Measurements from ENCODE around the gene ACAP3.

ACAP3 gene

GRCh38 chr1:1335792-1336248, 28.1 kb upstream of the ACAP3 start:
- no peak for TF ChIP-seq EZH2phosphoT487 (IDR thresholded peaks at IDR 0.05; ENCODE audit: low read depth)
- TF ChIP-seq, protein P1, sequence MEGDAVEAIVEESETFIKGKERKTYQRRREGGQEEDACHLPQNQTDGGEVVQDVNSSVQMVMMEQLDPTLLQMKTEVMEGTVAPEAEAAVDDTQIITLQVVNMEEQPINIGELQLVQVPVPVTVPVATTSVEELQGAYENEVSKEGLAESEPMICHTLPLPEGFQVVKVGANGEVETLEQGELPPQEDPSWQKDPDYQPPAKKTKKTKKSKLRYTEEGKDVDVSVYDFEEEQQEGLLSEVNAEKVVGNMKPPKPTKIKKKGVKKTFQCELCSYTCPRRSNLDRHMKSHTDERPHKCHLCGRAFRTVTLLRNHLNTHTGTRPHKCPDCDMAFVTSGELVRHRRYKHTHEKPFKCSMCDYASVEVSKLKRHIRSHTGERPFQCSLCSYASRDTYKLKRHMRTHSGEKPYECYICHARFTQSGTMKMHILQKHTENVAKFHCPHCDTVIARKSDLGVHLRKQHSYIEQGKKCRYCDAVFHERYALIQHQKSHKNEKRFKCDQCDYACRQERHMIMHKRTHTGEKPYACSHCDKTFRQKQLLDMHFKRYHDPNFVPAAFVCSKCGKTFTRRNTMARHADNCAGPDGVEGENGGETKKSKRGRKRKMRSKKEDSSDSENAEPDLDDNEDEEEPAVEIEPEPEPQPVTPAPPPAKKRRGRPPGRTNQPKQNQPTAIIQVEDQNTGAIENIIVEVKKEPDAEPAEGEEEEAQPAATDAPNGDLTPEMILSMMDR (IDR thresholded peaks at IDR 0.05; ENCODE audit: low read depth, low read length): no peak
- no peak overlapping the region for H2AFZ ChIP-seq (ENCODE audit: low read depth, low read length)
- no peak overlapping the region for H3K4me2 ChIP-seq (ENCODE audit: low read length)
- H3K9ac ChIP-seq (ENCODE audit: low read length): no peak overlapping the region
- no peaks in the 10 kb centered on the region for H3K36me3 ChIP-seq (replicated peaks; ENCODE audit: low read depth, low read length)
- H3K27me3 ChIP-seq (ENCODE audit: low read depth, low read length): no peaks in the 10 kb centered on the region
- no peaks in the 10 kb centered on the region for H3K79me2 ChIP-seq (ENCODE audit: low read length)
- H3K9me3 ChIP-seq (ENCODE audit: insufficient read depth, low read length): no peaks in the 10 kb centered on the region
- H4K20me1 ChIP-seq (ENCODE audit: insufficient read depth, low read length): 0 out of 2 replicates have a peak, but pooled peaks cover under 1% of the 10 kb centered on the region
- no peak overlapping the region for H3K27ac ChIP-seq (ENCODE audit: low read length)
- no peak overlapping the region for H3K4me3 ChIP-seq (ENCODE audit: low read length)
- H3K4me1 ChIP-seq (ENCODE audit: low read length): no peaks in the 10 kb centered on the region

- Histone ChIP-seq H2AFZ (ENCODE audit: low read depth, low read length) (no peak overlapping the region), H3K4me3 (ENCODE audit: low read length) (no peak overlapping the region), H3K9ac (ENCODE audit: low read length) (no peak overlapping the region), H3K79me2 (ENCODE audit: low read length) (no peaks in the 10 kb centered on the region), H3K36me3 (replicated peaks; ENCODE audit: low read depth, low read length) (no peaks in the 10 kb centered on the region), H3K4me2 (ENCODE audit: low read length) (no peak overlapping the region), H3K27me3 (ENCODE audit: low read depth, low read length) (no peaks in the 10 kb centered on the region), H4K20me1 (ENCODE audit: insufficient read depth, low read length) (no peaks in the 10 kb centered on the region), H3K27ac (ENCODE audit: low read length) (no peak overlapping the region), H3K4me1 (ENCODE audit: low read length) (no peaks in the 10 kb centered on the region), H3K9me3 (ENCODE audit: insufficient read depth, low read length) (no peaks in the 10 kb centered on the region)
- no peak for TF ChIP-seq EZH2phosphoT487 (IDR thresholded peaks at IDR 0.05; ENCODE audit: low read depth)
- TF ChIP-seq, protein P1 (IDR thresholded peaks at IDR 0.05; ENCODE audit: low read depth, low read length): no peak
Observed at GRCh38 chr1:1335283-1335682, 27.6 kb upstream of the ACAP3 start.

GRCh38 chr1:1334835-1335234, 27.1 kb upstream of the ACAP3 start:
- Histone ChIP-seq H3K4me1 (ENCODE audit: low read length) (no peaks in the 10 kb centered on the region), H3K79me2 (ENCODE audit: low read length) (no peaks in the 10 kb centered on the region), H3K36me3 (replicated peaks; ENCODE audit: low read depth, low read length) (no peaks in the 10 kb centered on the region), H4K20me1 (ENCODE audit: insufficient read depth, low read length) (no peaks in the 10 kb centered on the region), H2AFZ (ENCODE audit: low read depth, low read length) (no peak overlapping the region), H3K9ac (ENCODE audit: low read length) (no peak overlapping the region), H3K4me2 (ENCODE audit: low read length) (no peak overlapping the region), H3K4me3 (ENCODE audit: low read length) (no peak overlapping the region), H3K27ac (ENCODE audit: low read length) (no peak overlapping the region), H3K9me3 (ENCODE audit: insufficient read depth, low read length) (no peaks in the 10 kb centered on the region), H3K27me3 (ENCODE audit: low read depth, low read length) (no peaks in the 10 kb centered on the region)
- TF ChIP-seq EZH2phosphoT487 (IDR thresholded peaks at IDR 0.05; ENCODE audit: low read depth): no peak
- TF ChIP-seq, protein P1 (IDR thresholded peaks at IDR 0.05; ENCODE audit: low read depth, low read length): no peak

DNA sequence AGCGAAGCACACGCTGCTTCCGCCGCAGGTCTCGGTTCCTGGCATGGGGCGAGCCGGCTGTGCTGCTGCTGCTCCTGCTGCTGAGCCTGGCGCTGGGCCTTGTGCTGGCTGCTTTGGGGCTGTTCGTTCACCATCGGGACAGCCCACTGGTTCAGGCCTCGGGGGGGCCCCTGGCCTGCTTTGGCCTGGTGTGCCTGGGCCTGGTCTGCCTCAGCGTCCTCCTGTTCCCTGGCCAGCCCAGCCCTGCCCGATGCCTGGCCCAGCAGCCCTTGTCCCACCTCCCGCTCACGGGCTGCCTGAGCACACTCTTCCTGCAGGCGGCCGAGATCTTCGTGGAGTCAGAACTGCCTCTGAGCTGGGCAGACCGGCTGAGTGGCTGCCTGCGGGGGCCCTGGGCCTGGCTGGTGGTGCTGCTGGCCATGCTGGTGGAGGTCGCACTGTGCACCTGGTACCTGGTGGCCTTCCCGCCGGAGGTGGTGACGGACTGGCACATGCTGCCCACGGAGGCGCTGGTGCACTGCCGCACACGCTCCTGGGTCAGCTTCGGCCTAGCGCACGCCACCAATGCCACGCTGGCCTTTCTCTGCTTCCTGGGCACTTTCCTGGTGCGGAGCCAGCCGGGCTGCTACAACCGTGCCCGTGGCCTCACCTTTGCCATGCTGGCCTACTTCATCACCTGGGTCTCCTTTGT, 26.0 kb upstream of the ACAP3 start:
- no peaks in the 10 kb centered on the region for H3K4me1 ChIP-seq (ENCODE audit: low read length)
- no peak overlapping the region for H3K27ac ChIP-seq (ENCODE audit: low read length)
- H2AFZ ChIP-seq (ENCODE audit: low read depth, low read length): no peak overlapping the region
- no peaks in the 10 kb centered on the region for H3K79me2 ChIP-seq (ENCODE audit: low read length)
- no peak overlapping the region for H3K4me2 ChIP-seq (ENCODE audit: low read length)
- H3K27me3 ChIP-seq (ENCODE audit: low read depth, low read length): no peaks in the 10 kb centered on the region
- H3K4me3 ChIP-seq (ENCODE audit: low read length): no peak overlapping the region
- peaks cover 4% of the 10 kb centered on the region for H3K36me3 ChIP-seq (replicated peaks; ENCODE audit: low read depth, low read length)
- H3K9ac ChIP-seq (ENCODE audit: low read length): no peak overlapping the region
- H4K20me1 ChIP-seq (ENCODE audit: insufficient read depth, low read length): no peaks in the 10 kb centered on the region
- H3K9me3 ChIP-seq (ENCODE audit: insufficient read depth, low read length): no peaks in the 10 kb centered on the region
- TF ChIP-seq, protein P1 (IDR thresholded peaks at IDR 0.05; ENCODE audit: low read depth, low read length): no peak
- no peak for TF ChIP-seq EZH2phosphoT487 (IDR thresholded peaks at IDR 0.05; ENCODE audit: low read depth)

All from OCI-LY3 (cell line).